OCI-M1 (cell line): Measurements from ENCODE around the gene KRTAP12-2.

Experiments
- DNase-seq: peaks from one replicate; lab custom pipeline; 2025; lab: John Stamatoyannopoulos, UW

KRTAP12-2 gene

DNA sequence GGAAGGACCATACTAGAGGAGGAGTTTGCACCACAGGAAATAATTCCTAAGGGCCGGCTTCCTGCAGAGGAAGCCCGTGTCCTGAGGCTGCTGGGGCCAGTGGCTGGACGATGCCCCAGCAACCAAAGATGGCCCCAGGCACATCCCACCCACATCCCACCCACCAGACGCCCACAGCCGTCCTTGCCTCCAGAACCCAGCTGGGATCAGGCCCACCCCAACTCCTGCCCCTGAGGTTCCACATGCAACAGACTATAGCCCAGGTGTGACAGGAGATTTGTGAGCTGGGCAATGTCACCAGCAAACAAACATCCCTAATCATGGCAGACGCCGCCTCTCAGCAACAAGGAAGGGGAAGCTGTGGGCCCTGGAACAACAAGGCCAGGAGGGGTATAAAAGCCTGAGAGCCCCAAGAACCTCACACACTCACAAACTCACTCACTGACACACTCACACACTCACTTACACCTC, 40.0 kb downstream of the KRTAP12-2 start, which contains the start of gene KRTAP10-9:
Gene KRTAP10-9, plus strand, starts transcription at position 421 of the 471 bp plus-strand sequence. CDS start 79 bp downstream, outside the sequence.
- DNase-seq: no peak

DNA sequence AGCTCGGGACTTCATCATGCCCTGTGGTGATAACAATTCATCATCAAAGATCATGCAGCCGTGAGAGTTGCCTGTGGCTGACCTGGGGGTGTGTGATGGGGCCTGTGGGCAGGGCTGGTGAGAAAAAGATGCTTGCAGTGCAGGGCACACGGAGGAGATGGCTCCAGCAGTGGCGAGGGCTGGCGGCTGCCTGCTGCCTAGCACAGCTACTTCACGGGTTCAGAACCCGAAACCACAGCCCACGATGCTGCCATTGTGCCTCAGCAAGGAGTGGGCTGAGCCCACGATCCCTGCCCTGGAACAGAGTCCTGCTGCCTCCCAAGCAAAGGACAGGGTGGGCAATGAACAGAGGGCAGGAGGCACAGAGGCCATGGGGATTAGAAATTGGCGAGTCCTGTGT, 40.5 kb downstream of the KRTAP12-2 start:
- no peak for DNase-seq

DNA sequence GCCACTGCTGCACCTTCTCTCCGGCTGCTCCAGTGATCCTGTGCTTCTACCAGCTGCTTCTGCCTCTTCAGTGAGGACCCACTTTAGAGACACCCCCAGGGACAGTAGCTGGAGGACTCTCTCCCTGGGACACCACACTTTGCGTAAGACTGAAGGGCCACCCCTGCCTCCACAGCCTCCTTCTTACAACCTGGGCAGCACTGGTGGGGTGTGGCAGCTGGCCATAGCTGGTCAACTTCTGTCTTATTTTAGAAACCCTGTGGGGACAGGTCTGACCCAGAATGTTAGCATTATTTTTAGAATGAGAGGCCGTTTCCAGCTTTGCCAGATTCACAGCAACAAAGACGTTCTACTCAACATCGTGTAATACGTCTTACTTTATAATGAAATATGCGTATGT, 41.0 kb downstream of the KRTAP12-2 start:
- no peak for DNase-seq

DNA sequence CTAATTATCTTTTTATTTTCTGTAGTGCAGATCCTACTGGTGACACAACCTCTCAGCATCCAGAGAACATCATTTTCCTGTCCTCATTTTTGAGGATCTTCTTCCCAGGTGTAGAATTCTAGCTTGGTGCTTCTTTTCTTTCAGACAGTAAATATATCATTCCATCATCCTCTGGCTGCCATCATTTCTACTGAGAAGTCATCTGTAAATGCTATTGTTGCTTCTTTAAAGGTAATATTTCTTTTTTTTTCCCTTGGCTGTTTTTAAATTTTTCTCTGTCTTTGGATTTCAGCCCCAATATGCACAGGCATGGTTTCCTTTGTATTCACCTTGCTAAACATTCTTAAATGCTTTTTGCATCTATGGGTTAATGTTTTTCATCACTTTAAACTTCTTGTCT, 43.2 kb downstream of the KRTAP12-2 start:
- DNase-seq: no peak

DNA sequence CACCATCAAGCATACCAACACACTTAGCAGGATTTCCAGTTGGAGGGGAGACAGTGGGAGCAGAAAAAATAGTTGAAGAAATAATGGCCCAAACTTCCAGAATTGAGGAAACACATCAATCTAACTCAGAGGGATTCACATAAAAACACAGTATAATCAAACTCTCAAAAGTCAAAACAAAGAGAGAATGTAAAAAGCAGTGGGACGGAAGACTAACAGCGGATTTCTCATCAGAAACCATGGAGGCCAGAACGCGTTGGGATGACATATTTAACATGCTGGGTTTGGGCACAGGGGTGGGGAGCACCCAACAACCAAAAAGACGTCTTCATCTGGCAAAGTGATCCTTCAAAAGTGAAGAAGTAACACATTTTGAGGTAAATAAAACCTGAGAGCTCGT, 46.8 kb downstream of the KRTAP12-2 start:
- no peak for DNase-seq

DNA sequence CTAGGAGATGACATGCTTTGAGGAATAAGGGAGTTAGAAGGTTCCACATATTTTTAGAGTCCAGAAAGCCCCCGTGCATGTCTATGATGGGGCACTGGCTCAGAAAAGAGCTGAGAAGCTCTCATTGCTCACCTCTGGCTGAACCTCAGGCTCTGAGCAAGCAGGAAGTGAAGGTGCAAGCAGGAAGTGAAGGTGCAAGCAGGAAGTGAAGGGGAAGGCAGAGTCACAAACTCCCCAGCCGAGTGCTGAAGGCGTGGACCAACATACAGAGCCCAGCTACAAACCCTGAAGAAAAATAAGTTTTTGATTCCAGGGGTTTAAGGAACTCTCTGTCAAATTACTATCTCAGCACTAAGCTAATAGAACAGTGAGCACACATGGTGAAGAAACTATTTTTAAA, 47.8 kb downstream of the KRTAP12-2 start:
- DNase-seq: no peak

DNA sequence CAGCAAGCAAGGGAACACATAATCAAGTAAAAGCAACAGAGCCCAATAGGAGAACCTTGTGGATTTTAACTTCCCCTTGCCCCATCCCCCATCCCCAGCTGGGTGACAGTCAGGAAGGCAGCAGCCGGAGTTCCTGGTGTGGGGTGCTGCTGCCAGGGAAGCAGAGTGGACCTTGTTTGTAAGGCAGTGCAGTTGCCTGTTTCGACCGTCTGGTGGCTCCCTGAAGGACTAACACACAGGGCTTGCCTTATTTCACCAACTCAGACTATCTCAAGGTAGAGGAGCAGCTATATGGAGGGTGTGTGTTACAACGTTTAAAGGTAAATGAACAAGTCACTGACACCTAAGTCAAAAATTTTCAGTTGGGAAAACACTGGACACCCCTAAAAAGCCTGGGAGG, 48.2 kb downstream of the KRTAP12-2 start:
- DNase-seq: peak; percentile 52

DNA sequence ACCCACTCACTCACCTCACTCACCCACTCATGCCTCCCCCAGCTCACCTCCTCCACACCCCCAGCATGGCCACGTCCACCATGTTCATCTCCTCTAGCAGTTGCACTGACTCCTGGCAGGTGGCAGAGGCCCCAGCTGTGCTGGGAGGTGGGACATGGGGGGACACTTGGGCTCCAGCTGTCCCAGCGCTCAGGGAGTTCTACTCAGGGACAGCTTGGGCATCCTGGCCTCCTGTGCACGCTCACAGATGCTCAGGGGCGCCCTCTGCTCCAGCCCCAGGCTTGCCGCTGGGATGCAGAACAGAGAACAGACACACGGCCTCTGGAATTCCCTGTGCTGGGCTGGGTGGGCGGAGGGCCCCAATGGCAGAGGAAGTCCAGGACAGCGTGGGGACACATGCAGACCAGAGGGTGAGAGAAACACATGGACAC, 49.6 kb downstream of the KRTAP12-2 start:
- DNase-seq: no peak

DNA sequence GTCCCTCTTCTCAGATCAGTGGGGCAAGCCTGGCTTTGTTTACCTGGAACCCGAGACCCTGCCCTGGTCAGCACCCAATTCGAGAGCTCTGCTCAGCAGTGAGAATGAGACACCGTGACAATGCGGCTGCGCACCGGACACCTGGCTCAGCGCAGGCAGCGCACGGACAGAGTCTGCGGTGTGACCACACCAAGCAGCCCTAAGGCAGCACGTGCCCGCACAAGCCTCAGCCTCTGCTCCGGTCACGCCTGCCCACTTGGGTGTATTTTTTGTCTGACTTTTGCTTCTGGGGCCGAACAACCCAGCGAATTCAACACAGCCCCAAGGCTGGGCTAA, 50.2 kb downstream of the KRTAP12-2 start:
- no peak for DNase-seq
